Activated CD4-positive, alpha-beta T cell treated with anti-CD3 and anti-CD28 coated beads, Interleukin-2, amount 10 ng/mL, durations not matched to agents 7 days and 5 days (primary cell): Measurements from ENCODE around the gene BAG5. TPM values are rescaled to one million over a fixed set of nuclear protein-coding genes. Genes with fewer than 3 reads are reported as not detected.
A peak's percentile ranks its signal among the peaks of the same experiment; 100 is the strongest.

Experiments
- CTCF ChIA-PET: fragments of 350-600 bp; sonication (Branson Sonifier 250); formaldehyde crosslinking; loops from one replicate; lab custom pipeline; 2021; ENCODE audit warnings: antibody characterized with exemption; lab: Charles Lee
- POLR2A ChIA-PET: fragments of 350-600 bp; sonication (Branson Sonifier 250); formaldehyde crosslinking; loops from one replicate; lab custom pipeline; 2021; ENCODE audit warnings: antibody characterized with exemption; lab: Charles Lee
- DNase-seq: peaks from one replicate; pipeline ENCODE4 v3.0.0-alpha.2; 2020
- H3K27ac Mint-ChIP-seq: one replicate; pipeline ENCODE4 v1.8.0; 2021; ENCODE audit warnings: mild to moderate bottlenecking, moderate library complexity, mixed read lengths
- H3K27me3 Mint-ChIP-seq: one replicate; pipeline ENCODE4 v1.8.0; 2021; ENCODE audit warnings: mixed read lengths
- H3K36me3 Mint-ChIP-seq: one replicate; pipeline ENCODE4 v1.8.0; 2021; ENCODE audit warnings: low read depth, mixed read lengths
- H3K4me1 Mint-ChIP-seq: one replicate; pipeline ENCODE4 v1.8.0; 2021; ENCODE audit warnings: mixed read lengths
- H3K4me3 Mint-ChIP-seq: one replicate; pipeline ENCODE4 v1.8.0; 2021; ENCODE audit warnings: mild to moderate bottlenecking, moderate library complexity, mixed read lengths
- H3K9me3 Mint-ChIP-seq: one replicate; pipeline ENCODE4 v1.8.0; 2021; ENCODE audit warnings: mixed read lengths
- total RNA-seq, 2 experiments: library from RNA; stranded (reverse); gene quantifications; one replicate each; pipeline ENCODE4 v1.2.3, GENCODE V29; 2021

The BAG5 gene
- total RNA-seq, 2 experiments from 2014 or later = 29.8 to 30.5 TPM

DNA sequence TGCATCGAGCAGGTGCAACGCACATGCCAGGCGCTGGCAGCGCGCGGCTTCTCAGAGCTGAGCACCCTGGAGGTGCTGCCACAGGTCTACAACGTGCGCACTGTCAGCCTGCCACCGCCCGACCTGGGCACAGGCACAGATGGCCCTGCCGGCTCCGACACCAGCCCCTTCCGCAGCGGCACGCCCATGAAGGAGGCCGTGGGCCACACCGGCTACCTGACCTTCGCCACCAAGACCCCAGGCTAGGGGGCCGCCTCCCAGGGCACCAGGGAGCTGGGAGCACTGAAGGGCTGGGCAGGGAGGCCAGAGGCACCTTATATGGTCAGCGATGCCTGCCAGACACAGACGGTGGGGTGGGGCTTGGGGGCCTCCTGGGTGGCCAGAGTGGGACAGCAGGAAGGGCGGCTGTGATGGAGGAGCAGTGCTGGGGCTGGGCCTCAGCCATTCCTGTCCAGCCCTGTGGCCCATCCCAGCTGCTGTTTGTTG is 27.8 kb downstream of the BAG5 start:
- Mint-ChIP-seq H3K4me3 (no peak overlapping the region), H3K27me3 (no peaks in the 10 kb centered on the region), H3K36me3 (no peaks in the 10 kb centered on the region), H3K4me1 (peaks cover 18% of the 10 kb centered on the region), H3K9me3 (no peaks in the 10 kb centered on the region), H3K27ac (no peak overlapping the region)
- no peak for DNase-seq
- CTCF ChIA-PET = interaction anchor here (1.0 to 2.1 kb wide), 2 partner anchors 13 to 16 kb away, joined by 3 to 7 read pairs; no protein-coding TSS in a partner anchor
- POLR2A ChIA-PET = no interaction called here

GRCh38 chr14:103533999-103534575 is 28.4 kb downstream of the BAG5 start:
- Mint-ChIP-seq H3K27me3 (no peaks in the 10 kb centered on the region), H3K9me3 (no peaks in the 10 kb centered on the region), H3K4me3 (no peak overlapping the region), H3K36me3 (peaks cover 2% of the 10 kb centered on the region), H3K4me1 (peaks cover 20% of the 10 kb centered on the region), H3K27ac (no peak overlapping the region)
- ChIA-PET CTCF (interaction anchor here (1.0 to 2.1 kb wide), 2 partner anchors 13 to 16 kb away, joined by 3 to 7 read pairs; no protein-coding TSS in a partner anchor), POLR2A (no interaction called here)
- DNase-seq = no peak

DNA sequence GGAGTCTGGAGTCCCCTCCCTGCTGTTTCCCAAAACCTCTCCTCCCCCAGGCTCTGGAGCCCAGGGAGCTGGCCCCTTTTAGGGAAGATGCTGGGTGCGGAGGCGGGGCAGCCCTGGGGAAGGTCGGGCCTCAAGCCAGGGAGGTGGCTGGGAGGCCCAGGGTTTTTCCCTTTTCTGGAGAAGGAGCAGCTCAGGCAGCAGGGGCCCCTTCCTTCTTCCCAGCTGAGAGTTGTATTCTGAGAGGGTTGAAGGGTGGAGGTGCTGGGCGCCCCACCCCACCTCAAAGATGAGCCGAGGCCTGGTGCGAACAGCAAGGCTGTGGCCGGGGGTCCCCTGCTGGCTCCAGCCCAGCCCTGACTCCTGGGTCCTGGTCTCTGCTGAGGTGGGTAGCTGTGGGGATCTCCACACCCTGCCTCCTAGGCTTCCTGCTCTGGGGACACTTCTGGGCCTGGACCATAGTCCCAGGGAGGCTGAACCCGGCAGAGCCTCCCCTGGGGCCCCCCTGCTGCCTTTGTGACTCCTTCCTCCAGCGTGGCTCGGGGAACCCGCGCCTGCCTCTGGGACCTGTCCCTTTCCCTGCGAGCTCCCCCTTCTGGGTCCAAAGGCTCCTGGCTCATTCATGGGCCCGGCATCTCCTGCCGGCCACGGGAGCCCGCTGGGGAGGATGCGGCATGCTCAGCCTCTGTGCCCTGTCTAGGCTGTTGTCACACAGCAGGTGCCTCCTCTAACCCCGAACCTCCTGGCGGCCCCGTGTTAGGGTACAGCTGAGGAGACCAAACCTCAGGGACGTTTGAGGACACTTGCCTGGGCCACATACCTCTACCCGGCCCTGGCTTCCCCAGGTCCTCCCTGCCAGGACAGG is 29.1 kb downstream of the BAG5 start:
- H3K4me1 Mint-ChIP-seq = peaks cover 24% of the 10 kb centered on the region
- no peak overlapping the region for H3K27ac Mint-ChIP-seq
- POLR2A ChIA-PET = no interaction called here
- no peaks in the 10 kb centered on the region for H3K9me3 Mint-ChIP-seq
- H3K27me3 Mint-ChIP-seq = no peaks in the 10 kb centered on the region
- peaks cover 4% of the 10 kb centered on the region for H3K36me3 Mint-ChIP-seq
- no peak for DNase-seq
- no peak overlapping the region for H3K4me3 Mint-ChIP-seq
- CTCF ChIA-PET = interaction anchor here (2.1 kb wide), 1 partner anchor 15 kb away, joined by 7 read pairs; no protein-coding TSS in a partner anchor

DNA sequence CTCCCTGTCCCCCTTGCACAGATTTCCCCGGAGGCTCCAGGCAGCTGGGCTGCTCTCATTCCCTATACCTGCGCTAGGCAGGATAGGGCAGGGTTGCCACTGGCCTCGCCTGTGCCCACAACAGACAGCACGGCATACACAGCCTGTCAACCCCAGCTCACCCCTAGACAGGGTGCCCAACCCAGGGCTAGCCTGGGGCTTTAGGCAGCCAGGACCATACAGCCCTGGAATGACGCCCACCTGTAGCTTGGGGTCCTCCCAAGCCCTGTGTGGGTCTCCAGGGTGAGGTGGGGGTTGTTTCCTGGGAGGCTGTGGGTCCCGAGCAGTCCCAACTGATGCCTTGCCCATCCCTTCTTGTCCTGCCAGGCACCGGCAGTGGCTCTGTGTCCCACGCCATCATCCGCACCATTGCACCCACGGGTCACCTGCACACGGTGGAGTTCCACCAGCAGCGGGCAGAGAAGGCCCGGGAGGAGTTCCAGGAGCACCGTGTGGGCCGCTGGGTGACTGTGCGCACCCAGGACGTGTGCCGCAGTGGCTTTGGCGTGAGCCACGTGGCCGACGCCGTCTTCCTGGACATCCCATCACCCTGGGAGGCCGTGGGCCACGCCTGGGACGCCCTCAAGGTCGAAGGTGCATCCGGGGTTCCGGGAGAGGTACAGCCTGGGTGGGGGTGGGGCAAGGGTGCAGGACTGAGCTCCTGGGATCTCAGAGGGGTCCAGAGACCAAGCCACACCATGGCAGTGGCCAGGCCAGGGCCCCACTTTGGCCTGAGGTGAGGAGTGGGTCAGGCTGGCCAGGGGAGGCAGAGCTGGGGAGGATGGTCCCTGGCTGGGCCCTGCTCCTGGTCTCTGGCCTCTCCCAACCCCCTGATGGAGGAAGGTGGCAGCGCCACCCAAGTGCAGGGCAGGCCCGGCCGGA is 30.0 kb downstream of the BAG5 start:
- ChIA-PET CTCF (no interaction called here), POLR2A (no interaction called here)
- no peak overlapping the region for H3K4me3 Mint-ChIP-seq
- peaks cover 4% of the 10 kb centered on the region for H3K36me3 Mint-ChIP-seq
- peaks cover 30% of the 10 kb centered on the region for H3K4me1 Mint-ChIP-seq
- DNase-seq = no peak
- H3K27me3 Mint-ChIP-seq = no peaks in the 10 kb centered on the region
- H3K27ac Mint-ChIP-seq = no peak overlapping the region
- no peaks in the 10 kb centered on the region for H3K9me3 Mint-ChIP-seq

DNA sequence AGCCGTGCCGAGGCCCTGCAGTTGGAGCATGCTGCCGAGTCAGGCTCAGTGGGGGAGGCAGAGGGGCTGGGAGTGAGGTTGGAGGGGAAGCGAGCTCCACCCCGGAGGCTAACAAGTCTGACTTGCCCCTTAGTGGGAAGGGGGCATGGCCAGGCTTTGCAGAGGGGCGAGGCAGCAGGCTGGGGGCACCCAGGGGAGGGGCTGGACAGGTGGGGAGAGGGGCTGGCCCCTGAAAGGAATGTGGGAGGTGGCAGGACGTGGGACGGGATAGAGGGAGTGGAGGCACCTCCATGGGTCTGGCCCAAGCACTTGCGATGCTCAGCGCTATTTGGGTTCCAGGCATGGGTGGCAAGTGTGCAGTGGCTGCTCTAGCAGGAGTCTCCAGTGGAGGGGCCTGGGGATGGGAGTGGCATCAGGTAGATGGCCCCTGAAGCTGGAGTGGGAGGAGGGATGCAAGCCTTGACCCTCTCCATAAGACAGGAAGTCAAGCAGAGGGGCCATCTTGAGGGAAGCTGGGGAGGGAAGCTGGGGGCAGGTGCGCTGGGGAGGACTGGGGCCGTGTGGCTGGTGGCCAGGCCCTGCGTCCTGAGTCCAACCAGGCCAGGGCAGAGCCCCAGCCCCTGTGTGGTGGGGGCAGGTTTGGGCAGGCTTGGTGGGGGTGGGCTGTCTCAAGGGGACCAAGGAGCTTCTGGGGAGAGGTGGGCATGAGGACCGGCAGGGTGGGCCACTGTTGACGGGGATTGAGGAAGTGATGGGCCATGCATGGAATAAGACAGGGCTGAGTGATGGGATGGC is 30.8 kb downstream of the BAG5 start:
- no peak for DNase-seq
- POLR2A ChIA-PET = no interaction called here
- CTCF ChIA-PET = interaction anchor here (0.5 to 2.6 kb wide), 3 partner anchors 14 to 966 kb away, joined by 3 to 7 read pairs (median 3); no protein-coding TSS in a partner anchor
- Mint-ChIP-seq H3K27me3 (no peaks in the 10 kb centered on the region), H3K9me3 (no peaks in the 10 kb centered on the region), H3K36me3 (peaks cover 4% of the 10 kb centered on the region), H3K4me1 (peaks cover 39% of the 10 kb centered on the region), H3K27ac (peak overlapping the region; percentile 50), H3K4me3 (no peak overlapping the region)

DNA sequence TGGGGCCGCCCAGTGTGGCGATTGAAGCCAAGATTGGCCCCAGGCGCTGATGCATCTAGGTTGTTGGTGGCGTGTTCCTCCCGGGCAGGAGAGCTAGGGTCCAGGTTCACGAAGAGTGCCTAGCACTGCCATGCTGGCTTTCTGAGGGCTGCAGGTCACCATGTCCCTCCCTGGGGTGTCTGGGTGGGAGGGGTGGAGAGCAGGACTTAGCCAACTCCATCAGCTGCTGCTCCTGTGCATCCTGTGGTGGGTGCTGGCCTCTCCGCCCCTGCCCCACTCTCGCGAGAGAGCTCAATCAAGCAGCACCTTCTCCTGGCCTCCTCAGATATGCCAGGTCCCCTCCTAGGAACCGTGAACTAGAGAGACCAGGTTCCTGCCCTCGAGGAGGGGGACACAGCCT is 31.6 kb downstream of the BAG5 start:
- no peak for DNase-seq
- Mint-ChIP-seq H3K27ac (peak overlapping the region; percentile 50), H3K9me3 (no peaks in the 10 kb centered on the region), H3K27me3 (no peaks in the 10 kb centered on the region), H3K36me3 (peaks cover 4% of the 10 kb centered on the region), H3K4me3 (peak overlapping the region; percentile 95), H3K4me1 (peaks cover 40% of the 10 kb centered on the region)
- ChIA-PET POLR2A (no interaction called here), CTCF (interaction anchor here (0.5 to 2.6 kb wide), 4 partner anchors 13 to 965 kb away, joined by 3 to 7 read pairs (median 3); no protein-coding TSS in a partner anchor)

- Mint-ChIP-seq H3K27me3 (no peaks in the 10 kb centered on the region), H3K36me3 (peaks cover 4% of the 10 kb centered on the region), H3K4me3 (peak overlapping the region; percentile 95), H3K9me3 (no peaks in the 10 kb centered on the region), H3K4me1 (peaks cover 40% of the 10 kb centered on the region), H3K27ac (peak overlapping the region; percentile 71)
- DNase-seq = peak; percentile 43
- ChIA-PET CTCF (interaction anchor here (1.0 to 2.6 kb wide), 4 partner anchors 9 to 30 kb away, joined by 3 to 7 read pairs (median 4); no protein-coding TSS in a partner anchor), POLR2A (no interaction called here)
These were observed 32.1 kb downstream of the BAG5 start for GRCh38 chr14:103530390-103530789.

DNA sequence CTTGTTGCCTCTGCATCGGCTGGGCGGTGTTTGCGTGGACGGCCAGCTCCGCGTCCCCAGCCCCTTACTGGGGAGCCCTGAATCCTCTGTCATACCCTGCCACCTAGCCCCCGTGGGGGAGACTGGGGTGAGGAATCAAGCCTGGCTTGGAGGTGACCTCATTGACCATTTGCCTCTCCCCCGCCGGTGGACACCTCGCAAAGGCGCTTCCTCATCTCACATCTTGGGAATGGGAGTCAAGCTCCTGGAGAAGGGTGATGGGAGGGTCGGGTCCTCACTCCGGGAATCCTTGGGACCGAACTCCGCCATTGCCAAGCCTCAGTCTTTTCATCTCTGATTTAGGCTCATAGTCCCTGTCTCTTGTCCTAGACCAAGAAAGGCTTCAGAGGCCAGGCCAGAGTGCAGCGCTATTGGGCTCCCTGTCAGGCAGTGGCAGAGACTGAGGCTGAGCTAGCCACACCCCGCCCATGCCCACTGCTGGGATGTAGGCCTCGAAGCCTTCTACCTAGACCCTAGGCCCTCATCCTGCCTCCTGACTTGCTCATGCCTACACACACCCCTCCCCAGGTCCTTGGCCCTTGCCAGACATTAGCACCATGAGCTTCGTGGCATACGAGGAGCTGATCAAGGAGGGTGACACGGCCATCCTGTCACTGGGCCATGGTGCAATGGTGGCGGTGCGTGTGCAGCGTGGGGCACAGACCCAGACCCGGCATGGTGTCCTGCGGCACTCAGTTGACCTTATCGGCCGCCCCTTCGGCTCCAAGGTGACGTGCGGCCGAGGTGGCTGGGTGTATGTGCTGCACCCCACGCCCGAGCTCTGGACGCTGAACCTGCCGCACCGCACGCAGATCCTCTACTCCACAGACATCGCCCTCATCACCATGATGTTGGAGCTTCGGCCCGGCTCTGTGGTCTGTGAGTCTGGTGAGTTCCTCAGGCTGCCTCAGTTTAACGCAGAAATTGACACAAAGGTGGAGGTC is 32.8 kb downstream of the BAG5 start:
- peaks cover 4% of the 10 kb centered on the region for H3K36me3 Mint-ChIP-seq
- DNase-seq = no peak
- H3K9me3 Mint-ChIP-seq = no peaks in the 10 kb centered on the region
- H3K27me3 Mint-ChIP-seq = peaks cover under 1% of the 10 kb centered on the region
- peak overlapping the region; percentile 95 for H3K4me3 Mint-ChIP-seq
- H3K27ac Mint-ChIP-seq = peak overlapping the region; percentile 98
- peaks cover 40% of the 10 kb centered on the region for H3K4me1 Mint-ChIP-seq
- ChIA-PET CTCF (interaction anchor here (0.9 to 2.6 kb wide), 6 partner anchors 8 to 76 kb away, joined by 3 to 7 read pairs (median 3); no protein-coding TSS in a partner anchor), POLR2A (no interaction called here)

GRCh38 chr14:103528587-103529382 is 33.7 kb downstream of the BAG5 start, which contains the start of gene TRMT61A:
Gene TRMT61A, plus strand, starts transcription at chr14:103529196. Its CDS starts 783 bp downstream, at chr14:103529979.
- ChIA-PET POLR2A (interaction anchor here (0.5 kb wide), 1 partner anchor 19 kb away, joined by 3 read pairs; no protein-coding TSS in a partner anchor), CTCF (interaction anchor here (0.9 to 2.6 kb wide), 6 partner anchors 8 to 75 kb away, joined by 3 to 12 read pairs (median 6); no protein-coding TSS in a partner anchor)
- H3K4me1 Mint-ChIP-seq = peaks cover 40% of the 10 kb centered on the region
- H3K36me3 Mint-ChIP-seq = peaks cover 4% of the 10 kb centered on the region
- H3K4me3 Mint-ChIP-seq = peak within 1 kb of the TSS; percentile 95
- H3K9me3 Mint-ChIP-seq = no peaks in the 10 kb centered on the region
- peaks cover 10% of the 10 kb centered on the region for H3K27me3 Mint-ChIP-seq
- peak within 1 kb of the TSS; percentile 98 for H3K27ac Mint-ChIP-seq
- peak; percentile 76 for DNase-seq

GRCh38 chr14:103528146-103528586 is 34.3 kb downstream of the BAG5 start:
- Mint-ChIP-seq H3K4me1 (peaks cover 44% of the 10 kb centered on the region), H3K9me3 (no peaks in the 10 kb centered on the region), H3K36me3 (peaks cover 4% of the 10 kb centered on the region), H3K27me3 (peaks cover 16% of the 10 kb centered on the region), H3K27ac (peak overlapping the region; percentile 98), H3K4me3 (peak overlapping the region; percentile 95)
- no peak for DNase-seq
- POLR2A ChIA-PET = interaction anchor here (0.5 kb wide), 1 partner anchor 19 kb away, joined by 3 read pairs; no protein-coding TSS in a partner anchor
- CTCF ChIA-PET = interaction anchor here (0.5 to 2.5 kb wide), 4 partner anchors 10 to 1149 kb away, joined by 3 to 12 read pairs (median 6); no protein-coding TSS in a partner anchor
